ENCODE results near the gene PLEKHG1.

The PLEKHG1 gene

DNA sequence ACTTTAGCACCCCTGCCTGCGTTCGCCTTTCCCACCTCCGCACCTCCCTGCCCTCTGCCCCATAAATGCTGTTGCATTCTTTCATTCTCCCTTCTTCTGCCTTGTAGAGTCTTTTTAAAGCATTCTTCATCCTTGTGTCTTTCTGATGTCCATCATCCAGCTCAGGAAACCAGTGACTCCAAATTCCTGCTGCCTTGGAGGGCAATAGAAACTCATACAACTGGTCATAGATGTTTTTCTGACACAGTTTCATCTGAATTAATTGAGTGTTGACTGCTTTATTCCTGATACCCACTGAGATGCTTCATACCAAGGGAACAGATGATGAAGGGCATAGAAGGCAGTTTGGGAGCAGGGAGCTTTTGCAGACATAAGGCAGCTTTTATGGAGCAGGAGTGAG is 19.6 kb downstream of the PLEKHG1 start:
- no peak for DNase-seq (ENCODE audit: low read depth in 2 of 2)

DNA sequence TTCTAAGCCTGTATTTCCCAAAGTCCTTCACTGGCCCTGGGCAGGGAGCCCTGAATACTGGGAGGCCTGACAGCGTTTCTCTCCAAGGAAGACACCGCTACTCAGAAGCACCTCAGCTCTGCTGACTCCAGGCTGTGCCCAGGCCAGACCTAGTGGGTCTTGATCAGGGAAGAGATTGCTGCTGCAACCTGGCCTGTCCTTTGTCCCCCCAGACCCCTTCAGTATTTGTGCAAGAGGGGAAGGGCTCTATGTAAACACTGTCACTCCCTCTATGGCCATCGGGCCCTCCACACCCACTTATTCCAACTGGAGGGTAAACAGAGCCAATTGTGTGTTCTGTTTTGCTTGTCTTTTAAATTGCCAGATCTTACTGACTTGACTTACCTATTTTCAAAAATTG is 20.6 kb downstream of the PLEKHG1 start:
- DNase-seq (ENCODE audit: low read depth in 2 of 2): no peak

DNA sequence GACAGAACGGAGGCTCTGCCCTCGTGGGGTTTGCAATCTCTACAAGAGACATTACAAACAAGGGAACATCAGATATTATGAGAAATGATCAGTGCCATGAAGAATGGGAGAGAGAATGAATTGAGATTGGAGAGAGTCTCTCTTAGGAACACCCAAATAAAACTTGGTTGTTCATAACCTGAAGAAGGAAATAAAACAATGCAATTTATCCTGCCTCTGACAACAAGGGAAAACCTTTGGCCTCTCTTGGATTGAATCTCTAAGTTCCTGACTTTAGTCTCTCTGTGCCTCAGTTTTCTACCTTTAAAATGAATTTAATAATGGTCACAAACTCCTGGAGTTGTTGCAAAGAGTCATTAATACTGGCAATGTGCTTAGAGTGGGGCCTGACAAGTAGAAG is 21.1 kb downstream of the PLEKHG1 start:
- DNase-seq (ENCODE audit: low read depth in 2 of 2): no peak

DNA sequence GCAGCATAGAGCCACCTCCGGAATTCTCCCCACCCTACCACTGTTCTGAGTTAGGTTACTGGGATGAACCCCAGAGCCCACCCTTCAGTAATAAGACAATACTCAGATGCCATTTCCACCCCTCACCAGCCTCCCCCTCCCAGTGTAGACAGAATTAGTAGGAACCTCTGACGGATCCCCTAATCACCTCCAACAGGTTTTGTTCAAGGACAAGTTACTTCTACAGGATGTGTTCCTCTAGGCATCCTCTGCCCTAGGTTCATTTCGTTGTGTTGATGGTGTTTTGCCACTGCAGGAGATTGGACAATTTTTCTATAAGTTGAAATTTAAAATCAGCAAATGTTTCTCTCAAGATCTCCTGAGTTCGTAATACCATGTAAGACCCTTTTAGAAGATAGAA is 22.8 kb downstream of the PLEKHG1 start:
- DNase-seq (ENCODE audit: low read depth in 2 of 2): no peak

DNA sequence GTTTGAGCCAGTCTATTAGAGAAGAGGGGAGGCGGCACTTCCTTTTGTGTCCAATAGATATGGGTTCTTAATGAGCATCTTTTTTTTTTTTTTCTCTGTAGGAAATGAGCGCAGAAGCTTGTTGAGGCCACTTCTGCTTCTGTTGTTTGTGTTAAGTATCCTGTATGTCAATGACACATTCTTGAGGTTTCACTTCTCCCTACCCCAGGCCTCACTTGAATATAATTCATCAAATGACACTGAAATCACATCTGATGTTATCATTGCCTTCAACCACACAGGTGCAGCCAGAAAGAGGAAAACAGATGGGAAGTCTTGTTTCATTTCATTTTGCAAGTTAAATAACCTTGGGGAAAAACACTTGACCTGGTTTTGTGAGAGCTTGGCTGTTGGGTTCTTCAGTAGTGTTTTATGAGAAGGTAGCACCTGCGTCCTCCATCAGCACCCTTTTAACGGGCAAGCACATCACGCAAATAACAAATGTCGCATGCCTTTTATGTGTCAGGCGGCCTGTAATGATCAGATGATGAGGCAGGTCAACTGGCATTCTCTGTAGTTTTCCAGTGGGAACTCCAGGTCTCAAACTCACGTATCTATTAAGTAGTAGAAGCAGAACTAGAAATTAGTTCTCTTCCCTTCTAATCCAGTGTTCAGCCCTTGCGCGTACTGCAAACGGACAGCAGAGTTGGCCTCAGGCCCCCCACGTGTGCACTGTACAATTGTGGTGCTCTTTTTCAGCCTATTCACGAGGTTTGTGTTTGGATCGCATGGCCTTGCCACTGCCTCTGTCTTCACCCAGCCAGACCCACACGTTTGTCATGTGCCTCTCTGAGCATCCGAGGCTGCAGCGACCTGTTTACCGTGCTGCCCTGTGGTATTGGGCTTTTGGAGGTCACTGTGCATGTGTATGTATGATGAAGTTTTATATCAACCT is 23.5 kb downstream of the PLEKHG1 start:
- no peak for DNase-seq (ENCODE audit: low read depth in 2 of 2)

DNA sequence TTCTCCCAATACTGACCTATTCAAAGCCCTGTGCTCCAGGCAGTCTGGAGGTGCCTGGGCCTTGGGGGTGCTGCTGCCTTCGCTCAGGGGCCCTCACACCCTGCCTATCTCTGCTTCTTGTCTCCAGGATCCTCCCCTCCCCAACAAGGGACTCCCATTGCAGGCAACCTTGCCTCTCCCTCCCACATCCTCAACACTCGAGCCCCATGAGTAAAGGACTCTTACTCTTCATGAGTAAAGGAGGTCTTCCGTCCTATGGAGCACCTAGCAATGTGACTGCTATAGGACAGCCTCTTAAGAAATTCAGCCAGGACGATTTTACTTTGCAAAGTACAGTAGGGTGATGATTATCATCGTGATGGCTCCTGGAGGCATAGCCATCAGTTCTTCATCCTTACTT is 24.5 kb downstream of the PLEKHG1 start:
- no peak for DNase-seq (ENCODE audit: low read depth in 2 of 2)

DNA sequence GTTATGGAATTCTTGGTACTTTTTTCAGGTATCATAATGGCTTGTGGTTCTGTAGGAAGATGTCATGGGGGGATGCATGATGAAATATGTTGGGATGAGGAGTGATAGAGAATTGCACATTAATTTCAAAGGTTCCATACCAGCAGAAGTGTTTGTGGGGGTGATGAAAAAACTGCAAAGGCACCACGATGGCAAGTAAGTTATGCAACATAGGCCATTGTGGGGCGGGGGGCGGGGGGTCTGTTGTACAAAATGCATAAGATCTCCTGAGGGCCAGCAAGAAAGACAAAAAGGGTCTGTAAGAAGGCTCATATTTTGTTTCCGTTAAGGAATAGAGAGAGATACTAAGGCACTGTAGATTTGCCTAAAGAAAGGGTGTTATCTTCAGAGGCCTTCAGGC is 26.2 kb downstream of the PLEKHG1 start:
- no peak for DNase-seq (ENCODE audit: low read depth in 2 of 2)

DNA sequence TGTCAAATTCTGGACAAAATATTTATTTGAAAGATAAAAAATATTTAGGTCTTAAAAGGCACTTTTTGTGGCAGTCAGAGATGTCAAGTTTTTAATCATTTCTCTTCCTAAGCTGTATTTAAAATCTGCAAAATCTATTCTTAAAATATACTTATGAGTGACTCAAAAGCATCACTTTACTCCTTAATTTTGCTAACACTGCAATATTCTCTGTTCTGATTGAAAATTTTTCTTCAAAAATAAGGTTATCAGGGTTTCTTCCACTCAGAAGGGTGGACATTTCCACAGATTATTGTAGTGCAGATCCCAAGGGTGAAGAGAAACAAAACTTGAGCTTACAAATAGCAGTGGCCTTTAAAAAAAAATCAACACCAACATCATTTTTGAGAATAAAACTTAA is 27.5 kb downstream of the PLEKHG1 start:
- no peak for DNase-seq (ENCODE audit: low read depth in 2 of 2)

DNA sequence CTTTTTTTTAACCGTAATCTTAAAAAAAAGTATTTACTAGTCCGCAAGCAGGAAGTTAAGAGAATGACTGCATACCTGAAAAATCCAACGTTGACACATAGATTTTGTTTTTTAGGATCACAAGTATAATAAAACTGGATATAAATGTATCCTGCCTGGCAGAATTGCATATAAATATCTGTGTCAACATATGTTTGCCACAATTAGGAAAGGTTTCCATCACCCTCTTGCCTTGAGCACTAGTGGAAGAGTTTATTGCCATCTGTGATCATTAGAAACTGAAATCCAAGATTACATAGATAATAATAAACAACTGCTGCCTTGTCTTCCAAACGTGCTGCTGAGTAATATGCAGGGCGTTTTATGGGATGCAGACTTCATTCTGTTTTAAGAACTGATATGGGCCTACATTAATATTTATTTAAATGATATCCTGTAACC is 27.9 kb downstream of the PLEKHG1 start:
- no peak for DNase-seq (ENCODE audit: low read depth in 2 of 2)

DNA sequence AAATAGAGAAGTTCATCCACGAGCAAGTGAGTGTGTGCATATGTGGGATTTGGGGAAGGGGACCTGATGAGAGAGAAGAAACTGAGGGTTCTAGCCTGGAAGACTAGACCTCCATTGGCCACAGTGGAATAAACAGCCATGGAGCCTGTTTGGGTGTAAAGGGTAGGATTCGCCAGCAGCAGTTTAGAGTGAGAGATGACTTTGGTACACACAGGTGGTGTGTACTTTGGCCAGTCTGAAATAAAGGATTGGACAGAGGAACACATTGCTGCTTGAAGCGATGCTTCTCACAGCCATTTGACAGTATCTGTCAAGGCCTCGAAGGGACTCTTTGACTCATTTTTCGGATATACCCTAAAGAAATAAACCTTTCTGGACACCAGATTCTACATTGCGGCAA is 29.2 kb downstream of the PLEKHG1 start:
- no peak for DNase-seq (ENCODE audit: low read depth in 2 of 2)

DNA sequence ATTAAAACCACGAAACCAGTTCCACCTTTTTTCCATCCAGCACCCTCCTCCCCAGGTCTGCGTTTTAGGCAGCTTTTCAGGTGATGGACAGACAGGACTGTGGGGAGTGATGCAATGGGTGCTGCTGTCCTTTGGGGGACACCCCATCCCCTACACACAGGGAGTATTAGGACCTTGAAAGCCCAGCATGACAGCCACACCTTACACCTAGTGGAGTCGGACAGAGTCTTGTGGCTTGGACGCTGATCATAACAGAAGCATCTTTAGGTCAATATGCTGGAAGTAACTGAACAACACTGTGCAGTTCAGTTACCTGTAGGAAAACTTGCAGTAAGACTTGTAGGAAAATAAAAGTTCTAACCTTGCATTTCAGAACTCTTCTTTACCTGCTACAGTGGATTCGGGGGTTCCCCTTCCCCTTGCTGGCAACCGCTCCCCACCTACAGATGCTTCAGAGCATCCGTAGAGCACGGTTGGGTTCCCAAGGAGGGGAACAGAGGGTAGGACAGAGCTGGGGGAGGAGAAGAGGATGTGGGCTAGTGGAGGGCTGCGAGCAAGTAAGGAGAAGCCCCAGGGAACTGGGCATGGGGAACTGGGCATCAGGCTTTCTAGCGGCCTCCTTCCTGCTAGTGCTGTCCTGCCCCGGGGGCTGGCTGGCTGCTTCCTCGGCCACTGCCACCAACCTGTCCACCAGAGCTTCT is 31.7 kb downstream of the PLEKHG1 start:
- no peak for DNase-seq (ENCODE audit: low read depth in 2 of 2)

DNA sequence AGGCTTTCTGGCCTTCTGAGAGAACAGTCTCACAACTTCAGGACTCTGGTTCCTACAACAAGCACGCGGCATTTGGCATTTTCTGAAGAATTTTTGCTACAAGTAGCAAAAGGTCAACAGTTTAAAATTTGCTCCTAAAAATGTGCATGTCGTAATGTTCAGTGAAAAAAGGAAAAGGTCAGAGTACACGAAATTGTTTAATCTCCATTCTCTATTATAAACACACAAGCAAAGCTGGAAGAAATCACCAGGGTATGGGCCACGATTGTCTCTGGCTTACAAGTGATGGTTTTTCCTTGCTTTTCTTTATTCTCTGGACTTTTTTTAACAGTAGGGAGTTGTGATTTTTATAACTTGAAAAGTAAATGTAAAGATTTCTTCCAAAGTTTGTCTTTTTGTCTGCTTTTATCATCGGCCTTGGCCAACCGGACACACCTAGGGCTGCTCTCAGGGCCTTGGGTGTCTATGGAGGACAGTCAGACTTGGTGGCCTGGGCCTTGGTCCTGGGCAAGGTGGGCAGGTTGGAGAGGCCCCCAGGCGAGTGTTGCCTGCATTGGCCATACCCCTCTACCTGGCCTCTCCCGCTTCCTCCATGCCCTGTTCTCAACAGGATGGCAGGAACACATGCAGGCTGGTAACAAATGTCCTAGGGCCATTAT is 32.4 kb downstream of the PLEKHG1 start:
- DNase-seq (ENCODE audit: low read depth in 2 of 2): no peak

DNA sequence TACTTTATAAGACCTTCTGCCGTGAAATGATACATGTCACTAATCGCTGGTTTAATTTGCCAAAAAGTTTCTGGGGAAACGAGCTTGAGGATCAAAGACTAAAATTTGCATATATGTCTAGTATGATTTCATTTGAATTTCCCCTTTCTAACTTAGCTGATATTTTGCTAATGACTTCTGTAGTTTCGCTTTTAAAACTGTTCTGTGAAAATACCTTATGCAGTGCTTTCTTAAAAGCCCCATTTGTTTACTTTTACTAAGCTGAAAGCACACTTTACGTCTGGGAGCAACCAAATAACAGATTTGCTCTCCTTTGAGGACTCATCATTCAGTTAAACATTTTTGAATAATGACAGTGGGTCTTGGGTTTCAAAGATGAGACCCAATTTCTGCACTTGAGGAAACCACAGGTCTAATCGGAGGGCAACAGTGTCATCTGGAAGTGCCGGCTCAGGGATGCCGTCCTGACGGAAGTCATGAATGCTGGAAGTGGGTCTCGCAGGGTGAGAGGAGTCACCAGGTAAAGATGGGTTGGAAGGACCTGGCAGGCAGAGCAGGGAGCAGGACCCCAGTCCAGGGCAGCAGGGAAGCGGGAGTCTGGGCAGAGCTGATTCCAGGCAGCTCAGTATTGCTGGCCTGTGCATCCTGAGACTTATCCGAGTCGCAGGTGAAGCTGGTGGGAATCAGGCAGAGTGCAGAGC is 33.2 kb downstream of the PLEKHG1 start:
- DNase-seq (ENCODE audit: low read depth in 2 of 2): no peak

DNA sequence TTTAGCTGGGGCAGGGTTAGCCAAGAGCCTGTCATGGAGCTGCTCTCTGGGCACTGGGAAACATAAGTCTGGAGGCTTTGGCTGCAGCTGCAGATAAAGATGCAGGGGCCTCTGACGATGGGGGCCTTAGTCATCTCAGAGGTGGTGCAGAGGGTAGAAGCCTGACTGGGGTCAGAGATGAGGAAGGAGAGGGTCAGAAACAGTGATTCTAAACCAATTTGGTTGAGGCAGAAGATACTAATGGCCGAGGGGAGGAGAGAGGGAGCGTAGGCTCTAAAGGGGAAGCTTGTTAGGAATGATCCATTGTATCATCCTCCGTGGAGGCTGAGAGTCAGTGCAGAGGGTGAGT is 33.8 kb downstream of the PLEKHG1 start:
- no peak for DNase-seq (ENCODE audit: low read depth in 2 of 2)

DNA sequence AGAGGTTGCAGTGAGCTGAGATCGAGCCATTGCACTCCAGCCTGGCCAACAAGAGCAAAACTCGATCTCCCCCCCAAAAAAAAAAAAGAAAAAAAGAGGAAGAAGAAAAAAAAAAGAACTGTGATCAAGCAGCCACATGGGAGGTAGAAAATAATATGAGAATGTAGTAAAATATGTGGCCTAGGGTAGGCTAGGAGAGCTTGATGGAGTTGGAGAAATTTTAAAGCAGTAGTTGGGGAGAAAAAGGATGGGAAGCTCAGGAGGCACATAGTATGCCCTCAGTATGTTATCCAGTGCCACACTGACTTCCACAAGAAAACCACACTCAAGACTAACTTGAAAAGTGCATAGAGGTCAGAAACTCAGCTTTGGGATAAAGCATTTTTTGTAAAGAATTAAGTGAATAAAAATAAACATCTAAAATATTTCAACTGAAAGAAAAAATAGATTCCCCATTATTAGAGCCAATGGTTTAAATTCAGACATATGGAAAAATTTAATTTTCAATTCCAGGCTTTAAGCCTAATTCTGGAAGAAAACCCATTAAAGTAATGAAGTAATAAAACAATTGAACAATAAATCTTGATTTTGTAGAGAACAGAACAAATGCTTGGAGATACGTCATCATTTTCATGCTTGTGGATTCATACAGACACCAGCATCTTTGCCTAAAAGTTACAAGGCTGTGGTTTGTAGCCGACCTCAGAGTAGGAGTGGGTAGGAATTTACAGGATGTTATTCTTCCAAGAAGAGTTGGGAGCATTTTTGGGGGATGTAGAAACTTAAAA is 34.7 kb downstream of the PLEKHG1 start:
- DNase-seq (ENCODE audit: low read depth in 2 of 2): no peak

DNA sequence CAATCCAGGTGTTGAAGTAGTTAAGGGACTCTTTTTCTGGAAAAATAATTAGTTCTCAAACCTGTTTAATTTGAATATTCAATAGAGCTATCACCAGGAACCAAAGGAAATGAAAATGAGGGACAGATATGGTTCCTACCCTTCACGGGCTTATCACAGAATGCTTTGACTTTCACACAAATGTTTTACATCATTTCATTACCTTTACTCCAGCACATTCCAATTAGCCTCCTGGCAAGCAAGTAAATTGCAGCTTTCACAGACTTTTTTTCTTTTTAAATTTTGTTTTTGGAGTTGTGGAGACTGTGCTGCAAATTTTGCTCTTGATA is 35.2 kb downstream of the PLEKHG1 start:
- no peak for DNase-seq (ENCODE audit: low read depth in 2 of 2)

DNA sequence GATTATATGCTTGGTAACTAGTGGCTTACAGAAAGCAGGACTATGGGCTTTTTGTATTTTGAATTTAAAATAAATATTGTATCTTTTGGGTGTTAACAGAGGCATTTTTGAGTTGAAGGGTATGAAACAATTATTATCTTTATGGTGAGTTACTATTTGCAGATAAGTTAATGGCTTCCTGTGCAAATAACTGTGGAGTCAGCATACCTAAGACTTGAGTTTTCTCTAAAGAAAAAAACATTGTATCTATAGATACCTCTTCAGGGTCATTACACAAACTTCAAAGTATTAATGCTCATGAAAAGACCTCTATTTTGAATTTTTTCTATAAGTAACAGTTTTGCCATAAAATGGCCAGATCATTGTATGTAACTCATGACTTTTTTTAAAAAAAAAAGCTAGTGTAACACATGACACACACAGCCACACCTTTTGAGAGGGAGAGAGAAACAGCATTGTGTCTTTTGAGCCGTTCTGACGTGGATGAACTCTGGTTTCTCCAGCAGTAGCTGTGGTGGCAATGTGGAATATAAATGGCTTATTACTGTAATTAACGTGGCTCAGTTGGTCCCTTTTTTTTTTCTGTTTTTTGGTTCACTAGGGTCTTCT is 36.3 kb downstream of the PLEKHG1 start:
- DNase-seq (ENCODE audit: low read depth in 2 of 2): no peak

DNA sequence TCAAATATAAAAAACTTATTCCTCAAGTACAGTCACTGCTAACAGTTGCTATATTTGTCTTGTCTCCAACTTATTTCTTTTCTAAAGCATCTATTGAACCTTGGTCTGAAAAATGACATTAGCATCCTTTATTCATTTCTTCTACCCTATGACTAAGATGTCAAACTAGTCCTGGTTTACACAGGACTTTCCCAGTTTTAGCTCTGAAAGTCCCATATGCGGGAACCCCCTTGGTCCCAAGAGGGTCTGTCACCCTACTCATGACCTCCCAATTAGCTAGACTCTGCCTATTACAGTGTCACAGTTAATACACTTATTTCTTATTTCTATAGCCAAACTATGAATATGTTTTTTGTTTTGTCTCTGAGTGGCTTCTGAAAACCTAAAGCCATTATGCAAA is 37.1 kb downstream of the PLEKHG1 start:
- DNase-seq (ENCODE audit: low read depth in 2 of 2): no peak

DNA sequence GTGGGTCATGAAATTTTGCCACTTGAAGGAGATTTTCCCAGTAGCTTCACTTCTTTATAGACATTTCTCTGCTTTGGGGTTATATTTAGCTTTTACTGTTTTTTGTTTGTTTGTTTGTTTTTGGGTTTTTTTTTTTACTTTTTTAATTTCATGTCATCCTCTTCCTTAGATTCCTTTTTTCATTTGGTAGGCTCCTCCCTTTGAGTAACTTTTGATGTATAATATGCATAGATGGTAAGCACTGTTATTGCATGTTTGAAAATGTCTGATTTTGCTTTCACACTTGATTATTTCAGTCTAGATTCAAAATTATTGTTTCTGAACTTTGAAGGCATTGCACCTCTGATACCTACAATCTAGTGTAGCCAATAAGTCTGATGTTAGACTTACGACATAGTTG is 37.6 kb downstream of the PLEKHG1 start:
- DNase-seq (ENCODE audit: low read depth in 2 of 2): no peak

DNA sequence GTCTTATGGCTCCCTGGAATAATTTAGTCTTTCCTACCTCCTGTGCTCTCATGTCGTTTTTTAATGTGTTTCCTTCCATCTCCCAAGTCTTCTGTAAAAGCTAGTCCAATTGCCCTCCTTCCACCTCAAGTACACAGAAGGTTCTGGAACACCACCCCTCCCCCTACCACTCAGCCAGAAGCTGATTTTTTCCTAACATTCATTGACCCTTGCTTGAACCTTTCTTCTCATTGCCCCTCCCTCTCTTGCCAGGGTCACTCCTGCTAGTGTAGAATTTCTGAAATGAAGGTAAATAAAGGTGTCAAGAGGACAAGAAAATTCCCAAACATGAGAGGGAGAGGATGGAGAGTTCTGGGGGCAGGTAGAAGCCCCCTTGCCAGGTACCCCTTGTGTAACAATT is 38.6 kb downstream of the PLEKHG1 start:
- no peak for DNase-seq (ENCODE audit: low read depth in 2 of 2)

DNA sequence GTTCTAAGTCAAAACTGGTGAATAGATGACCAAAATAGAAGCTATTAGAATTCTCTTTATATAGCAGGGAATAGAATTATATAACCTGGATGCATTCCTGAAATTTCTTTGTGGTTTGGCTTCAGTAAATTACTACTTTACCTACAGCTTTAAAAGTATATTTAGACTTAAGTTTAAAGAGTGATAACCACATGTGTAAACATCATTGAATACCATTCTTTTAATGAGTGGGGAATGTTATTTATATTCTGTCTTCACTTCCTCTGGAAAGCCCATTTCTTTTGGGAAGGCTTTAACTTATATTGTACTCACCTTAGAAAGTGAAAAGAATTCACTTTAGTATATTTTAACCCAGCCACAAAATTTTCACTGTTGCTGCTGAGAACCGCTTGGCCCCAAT is 39.1 kb downstream of the PLEKHG1 start:
- DNase-seq (ENCODE audit: low read depth in 2 of 2): no peak
